B cell (primary cell): ENCODE data around the gene CDKN2B. TPM values are rescaled to one million over a fixed set of nuclear protein-coding genes. Genes with fewer than 3 reads are reported as not detected.

Experiments used
- ATAC-seq: fragments of 200-7000 bp; cut with Tn5 transposase; one replicate; pipeline ENCODE4 v1.10.0; 2021; ENCODE audit warnings: low read depth, mild to moderate bottlenecking, moderate number of reproducible peaks, moderate library complexity
- CTCF ChIA-PET: fragments of 350-600 bp; sonication (Branson Sonifier 250); formaldehyde crosslinking; loops from one replicate; lab custom pipeline; 2021; ENCODE audit warnings: antibody characterized with exemption, inconsistent platforms; lab: Charles Lee
- POLR2A ChIA-PET: fragments of 350-600 bp; sonication (Branson Sonifier 250); formaldehyde crosslinking; loops from one replicate; lab custom pipeline; 2021; ENCODE audit warnings: antibody characterized with exemption; lab: Charles Lee
- DNase-seq: peaks from one replicate; pipeline ENCODE4 v3.0.0; 2013
- H2AFZ ChIP-seq: 2 replicates; pipeline ENCODE4 v1.6.1; 2012; ENCODE audit warnings: mild to moderate bottlenecking, low read depth, low read length; ENCODE audit not compliant: insufficient read depth, poor library complexity, severe bottlenecking
- H3K27ac ChIP-seq, 2 donors: 1 replicate in 1 of 2; 2 replicates in 1 of 2; pipeline ENCODE4 v1.5.1; 2012 to 2013; ENCODE audit warnings: low read length in 2 of 2, mild to moderate bottlenecking in 2 of 2, moderate library complexity in 1 of 2
- H3K27me3 ChIP-seq, 4 experiments: fragments of 200-600 bp in 1 of 4; sonication (generic) in 1 of 4; replicated peaks in 1 of 4; 1 replicate in 2 of 4; 2 replicates in 2 of 4; pipeline versions ENCODE4 v1.6.1 to v1.7.0; 2013 to 2016; ENCODE audit warnings: low read length in 3 of 4, mild to moderate bottlenecking in 2 of 4, mixed read lengths in 1 of 4, moderate library complexity in 1 of 4; ENCODE audit not compliant: insufficient read depth in 4 of 4, control insufficient read depth in 3 of 4; ENCODE audit errors: control extremely low read depth in 1 of 4
- H3K36me3 ChIP-seq, 2 experiments: replicated peaks in 1 of 2; 1 replicate in 1 of 2; 2 replicates in 1 of 2; pipeline versions ENCODE4 v1.6.1 to v1.7.1; 2013; ENCODE audit warnings: low read length in 1 of 2; ENCODE audit not compliant: insufficient read depth in 2 of 2, control insufficient read depth in 1 of 2; ENCODE audit errors: control extremely low read depth in 1 of 2, extremely low read depth in 1 of 2
- H3K4me1 ChIP-seq, 2 donors: fragments of 200-600 bp in 1 of 2; sonication (generic) in 1 of 2; 1 replicate in 1 of 2; 2 replicates in 1 of 2; pipeline versions ENCODE4 v1.5.1 to v1.6.1; 2013 to 2017; ENCODE audit warnings: low read length in 2 of 2; ENCODE audit not compliant: control insufficient read depth in 2 of 2, insufficient read depth in 2 of 2
- H3K4me2 ChIP-seq: replicated peaks from 2 replicates; pipeline ENCODE3; 2012; ENCODE audit warnings: mild to moderate bottlenecking, low read depth, low read length; ENCODE audit not compliant: poor library complexity, severe bottlenecking
- H3K4me3 ChIP-seq, 5 experiments: fragments of 200-600 bp in 1 of 5; sonication (generic) in 1 of 5; 1 replicate in 3 of 5; 2 replicates in 2 of 5; pipeline versions ENCODE4 v1.5.1 to v1.7.0; 2011 to 2016; ENCODE audit warnings: low read length in 4 of 5, mild to moderate bottlenecking in 4 of 5, low read depth in 2 of 5, control low read depth in 1 of 5, moderate library complexity in 1 of 5; ENCODE audit not compliant: insufficient read depth in 1 of 5; ENCODE audit errors: control extremely low read depth in 1 of 5, extremely low read depth in 1 of 5
- H3K79me2 ChIP-seq: fragments of 200-600 bp; sonication (generic); one replicate; pipeline ENCODE4 v1.6.0; 2016; ENCODE audit warnings: low read length; ENCODE audit not compliant: control insufficient read depth, insufficient read depth
- H3K9ac ChIP-seq: fragments of 200-600 bp; sonication (generic); 2 replicates; pipeline ENCODE4 v1.6.1; 2017; ENCODE audit warnings: mild to moderate bottlenecking, low read length, moderate library complexity
- H3K9me3 ChIP-seq, 3 donors: one replicate each; pipeline versions ENCODE4 v1.6.1 to v1.7.1; 2013; ENCODE audit warnings: low read length in 2 of 3; ENCODE audit not compliant: control insufficient read depth in 2 of 3, insufficient read depth in 1 of 3; ENCODE audit errors: control extremely low read depth in 1 of 3
- H4K20me1 ChIP-seq: 2 replicates; pipeline ENCODE4 v1.6.0; 2012; ENCODE audit warnings: mild to moderate bottlenecking, low read length; ENCODE audit not compliant: insufficient read depth, control insufficient read depth, poor library complexity, severe bottlenecking
- H3K27ac Mint-ChIP-seq: one replicate; pipeline ENCODE4 v1.8.0; 2021; ENCODE audit warnings: mixed read lengths
- H3K27me3 Mint-ChIP-seq: one replicate; pipeline ENCODE4 v1.8.0; 2021; ENCODE audit warnings: mixed read lengths
- H3K4me1 Mint-ChIP-seq: one replicate; pipeline ENCODE4 v1.8.0; 2021; ENCODE audit warnings: mixed read lengths
- H3K4me3 Mint-ChIP-seq: one replicate; pipeline ENCODE4 v1.8.0; 2021; ENCODE audit warnings: mixed read lengths
- H3K9me3 Mint-ChIP-seq: one replicate; pipeline ENCODE4 v1.8.0; 2022; ENCODE audit warnings: mixed read lengths; ENCODE audit not compliant: insufficient read depth
- EZH2 ChIP-seq: IDR thresholded peaks from 2 replicates; pipeline ENCODE4 v1.6.1; 2012; ENCODE audit warnings: borderline replicate concordance, low read depth, mild to moderate bottlenecking, moderate library complexity, low read length; ENCODE audit not compliant: insufficient read depth, poor library complexity, severe bottlenecking
- WGBS: methylation state at CpG from one replicate; pipeline ENCODE4 v1.1.5; 2013; ENCODE audit warnings: missing lambda C conversion rate; ENCODE audit not compliant: insufficient coverage; 5-methylcytosine and 5-hydroxymethylcytosine counted together
- intact Hi-C: fragments of 100-400 bp; cut with micrococcal nuclease; formaldehyde crosslinking; loops from one replicate; pipeline ENCODE4 v1.10.0; 2022
- polyA plus RNA-seq: library from polyadenylated mRNA; depleted of rRNA; stranded (reverse); fragments of >200 nt; gene quantifications from 2 replicates; pipeline ENCODE4 v1.2.3, GENCODE V29; 2012
- total RNA-seq, 2 donors: library from RNA; stranded (reverse); fragments of 120-200 nt in 1 of 2; gene quantifications; 1 replicate in 1 of 2; 2 replicates in 1 of 2; pipeline versions ENCODE4 v1.2.3 to v1.2.4, GENCODE V29; 2013 to 2022
- TF ChIP-seq, protein P1 (sequence below): fragments of 200-600 bp; IDR thresholded peaks from one replicate; pipeline ENCODE4 v1.8.0; 2022; ENCODE audit warnings: antibody characterized with exemption, mild to moderate bottlenecking

CDKN2B gene
- total and polyA plus RNA-seq, 2 donors (not counting 1 experiment from before 2014, with no cell fraction given) = 0.36 to 0.42 TPM

DNA sequence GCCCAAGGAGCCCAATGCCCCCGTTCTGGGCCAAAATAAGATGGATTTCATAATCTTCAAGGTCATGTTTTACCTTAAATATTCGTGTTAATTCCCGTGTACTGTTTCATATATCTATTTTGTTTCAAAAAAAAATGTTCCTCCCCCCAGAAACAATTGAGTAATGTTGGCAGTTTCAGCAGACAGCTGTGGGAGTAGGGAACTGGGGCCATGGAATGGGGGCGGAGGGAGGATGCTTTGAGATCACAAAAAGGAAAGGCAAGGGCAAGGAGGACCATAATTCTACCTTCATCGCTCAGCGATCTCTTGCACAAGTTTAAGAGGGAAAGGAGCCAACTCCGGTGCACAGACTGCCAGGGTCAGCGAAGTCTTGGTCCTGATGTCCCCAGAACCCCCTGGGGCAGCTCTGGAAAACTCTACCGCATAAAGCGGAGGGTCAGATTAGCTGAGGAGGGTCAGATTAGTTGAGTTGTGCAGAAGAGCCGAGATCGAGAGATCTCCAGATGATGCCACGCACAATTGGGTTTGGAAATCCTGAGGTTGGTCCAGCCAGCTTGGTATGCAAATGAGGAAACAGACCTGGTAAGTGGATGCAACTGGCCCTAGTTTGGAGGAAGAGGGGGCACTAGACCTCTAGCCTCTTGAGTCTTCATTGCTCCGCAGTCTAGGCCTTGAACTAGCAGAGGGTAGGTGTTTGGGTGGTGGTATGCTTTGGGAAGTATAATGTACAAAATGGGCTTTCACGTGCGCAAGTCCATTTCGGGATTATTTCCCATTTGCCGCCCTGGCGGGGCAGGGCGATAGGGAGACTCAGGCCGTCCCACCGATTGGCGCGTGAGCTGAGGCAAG, 38.9 kb downstream of the CDKN2B start:
- no peak overlapping the region for H3K9ac ChIP-seq
- H4K20me1 ChIP-seq = no peaks in the 10 kb centered on the region
- TF ChIP-seq, protein P1, sequence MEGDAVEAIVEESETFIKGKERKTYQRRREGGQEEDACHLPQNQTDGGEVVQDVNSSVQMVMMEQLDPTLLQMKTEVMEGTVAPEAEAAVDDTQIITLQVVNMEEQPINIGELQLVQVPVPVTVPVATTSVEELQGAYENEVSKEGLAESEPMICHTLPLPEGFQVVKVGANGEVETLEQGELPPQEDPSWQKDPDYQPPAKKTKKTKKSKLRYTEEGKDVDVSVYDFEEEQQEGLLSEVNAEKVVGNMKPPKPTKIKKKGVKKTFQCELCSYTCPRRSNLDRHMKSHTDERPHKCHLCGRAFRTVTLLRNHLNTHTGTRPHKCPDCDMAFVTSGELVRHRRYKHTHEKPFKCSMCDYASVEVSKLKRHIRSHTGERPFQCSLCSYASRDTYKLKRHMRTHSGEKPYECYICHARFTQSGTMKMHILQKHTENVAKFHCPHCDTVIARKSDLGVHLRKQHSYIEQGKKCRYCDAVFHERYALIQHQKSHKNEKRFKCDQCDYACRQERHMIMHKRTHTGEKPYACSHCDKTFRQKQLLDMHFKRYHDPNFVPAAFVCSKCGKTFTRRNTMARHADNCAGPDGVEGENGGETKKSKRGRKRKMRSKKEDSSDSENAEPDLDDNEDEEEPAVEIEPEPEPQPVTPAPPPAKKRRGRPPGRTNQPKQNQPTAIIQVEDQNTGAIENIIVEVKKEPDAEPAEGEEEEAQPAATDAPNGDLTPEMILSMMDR = no peak
- TF ChIP-seq EZH2 = no peak
- no peak overlapping the region for H3K4me3 ChIP-seq
- no peak overlapping the region for H3K4me2 ChIP-seq
- H3K36me3 ChIP-seq = no peaks in the 10 kb centered on the region
- Mint-ChIP-seq H3K4me1 (peaks cover 30% of the 10 kb centered on the region), H3K27me3 (peaks cover 87% of the 10 kb centered on the region), H3K4me3 (no peak overlapping the region), H3K27ac (no peak overlapping the region), H3K9me3 (peaks cover 7% of the 10 kb centered on the region)
- POLR2A ChIA-PET = no interaction called here
- H2AFZ ChIP-seq = no peak overlapping the region
- DNase-seq (peak; percentile 26), ATAC-seq (no peak)
- peaks cover 4 to 71% (median 40%) of the 10 kb centered on the region in 3 donors for H3K9me3 ChIP-seq
- no peak overlapping the region for H3K27ac ChIP-seq
- CTCF ChIA-PET = interaction anchor here (1.2 to 5.4 kb wide), 4 partner anchors 13 to 157 kb away, joined by 4 to 43 read pairs (median 9); partner anchors contain the start of genes CDKN2A, CDKN2B and CDKN2B-AS1
- H3K27me3 ChIP-seq = peaks cover 3 to 97% (median 83%) of the 10 kb centered on the region in 4 experiments
- H3K79me2 ChIP-seq = no peaks in the 10 kb centered on the region
- WGBS = 29% methylated on average over 20 of the region's 24 CpGs
- peaks cover 28 to 46% of the 10 kb centered on the region in 2 donors for H3K4me1 ChIP-seq
- intact Hi-C loops = no loop called here
